HFFc6 (cell line): ENCODE results near the gene ADCY2. TPM values are rescaled to one million over a fixed set of nuclear protein-coding genes. Genes with fewer than 3 reads are reported as not detected.

ENCODE experiments used
- DNase-seq: peaks from one replicate; pipeline ENCODE4 v3.0.0-alpha.2; 2018
- H3K27ac Mint-ChIP-seq: 2 replicates; pipeline ENCODE4 v1.8.0; 2020; ENCODE audit warnings: mild to moderate bottlenecking, mixed read lengths
- H3K27me3 Mint-ChIP-seq: 2 replicates; pipeline ENCODE4 v1.8.0; 2021; ENCODE audit warnings: mild to moderate bottlenecking, moderate library complexity, mixed read lengths; ENCODE audit not compliant: insufficient read depth
- H3K36me3 Mint-ChIP-seq: 2 replicates; pipeline ENCODE4 v1.8.0; 2021; ENCODE audit warnings: low read depth, mixed read lengths
- H3K4me1 Mint-ChIP-seq: 2 replicates; pipeline ENCODE4 v1.8.0; 2020; ENCODE audit warnings: low read depth, mixed read lengths
- H3K4me3 Mint-ChIP-seq: 2 replicates; pipeline ENCODE4 v1.8.0; 2020; ENCODE audit warnings: mild to moderate bottlenecking, moderate library complexity, mixed read lengths
- H3K9me3 Mint-ChIP-seq: 2 replicates; pipeline ENCODE4 v1.8.0; 2020; ENCODE audit warnings: mild to moderate bottlenecking, mixed read lengths
- CTCF ChIP-seq: fragments of 200-600 bp; sonication (generic); IDR thresholded peaks from 2 replicates; pipeline ENCODE4 v1.5.0; 2021; ENCODE audit warnings: antibody characterized with exemption, mild to moderate bottlenecking
- total RNA-seq, 6 experiments: library from RNA; stranded (reverse); fragmentation: NEBNext Ultra II Directional; extraction: Animal tissue kit (Norgen Biotek cat#: 25700); gene quantifications; 2 replicates in 1 of 6; 3 replicates in 5 of 6; pipeline ENCODE4 v1.2.3, GENCODE V29; 2021

The ADCY2 gene
- total RNA-seq, 6 experiments from 2014 or later: not detected

DNA sequence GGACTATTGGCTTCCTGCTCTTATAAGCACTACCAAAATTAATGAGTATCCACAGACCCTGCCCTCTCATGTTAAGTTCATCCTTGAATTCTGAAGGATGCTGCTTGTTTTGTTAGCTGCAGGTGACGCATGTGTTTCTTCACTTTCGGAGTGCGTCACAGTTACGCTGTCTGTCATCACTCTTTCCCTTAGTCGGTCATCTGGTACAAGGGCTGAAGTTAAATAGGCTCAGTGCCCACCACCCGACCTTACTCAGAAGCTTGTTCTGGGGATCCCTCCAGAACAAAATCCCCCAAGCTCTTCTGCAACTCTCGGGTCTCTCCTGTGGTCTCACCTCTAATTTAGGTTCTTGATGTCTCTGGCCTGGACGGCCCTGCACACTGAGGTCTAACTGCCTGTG, 51.0 kb downstream of the ADCY2 start:
- TF ChIP-seq CTCF: no peak
- H3K9me3 Mint-ChIP-seq: peaks cover 40% of the 10 kb centered on the region
- no peaks in the 10 kb centered on the region for H3K4me1 Mint-ChIP-seq
- H3K27me3 Mint-ChIP-seq: no peaks in the 10 kb centered on the region
- DNase-seq: no peak
- peaks cover 11% of the 10 kb centered on the region; the same call in 1 of the 2 replicates for H3K36me3 Mint-ChIP-seq
- no peak overlapping the region for H3K27ac Mint-ChIP-seq
- no peak overlapping the region for H3K4me3 Mint-ChIP-seq

- TF ChIP-seq CTCF: no peak
- no peak for DNase-seq
- Mint-ChIP-seq H3K4me3 (no peak overlapping the region), H3K4me1 (no peaks in the 10 kb centered on the region), H3K9me3 (peaks cover 12% of the 10 kb centered on the region), H3K27ac (no peak overlapping the region), H3K27me3 (no peaks in the 10 kb centered on the region; the same call in 1 of the 2 replicates), H3K36me3 (no peaks in the 10 kb centered on the region)
These were observed 58.0 kb downstream of the ADCY2 start for GRCh38 chr5:7453947-7454346.

DNA sequence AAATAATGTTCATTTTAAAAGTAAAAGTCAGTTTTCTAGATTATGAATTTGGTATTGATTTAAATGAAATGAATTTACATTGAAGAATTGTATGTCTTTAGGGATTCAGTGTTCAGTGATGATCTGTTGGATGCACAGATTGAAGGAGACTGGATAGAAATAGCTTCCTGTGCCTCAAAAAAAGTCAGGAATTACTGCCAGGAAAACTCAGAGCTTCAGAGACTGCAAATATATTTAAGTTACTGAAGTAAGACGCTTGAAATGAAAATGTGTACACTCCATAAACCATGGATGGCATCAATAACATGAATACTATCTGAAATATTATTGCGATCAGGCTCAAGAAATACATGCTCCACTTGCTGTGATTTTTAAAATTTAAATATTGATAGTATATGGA, 60.3 kb downstream of the ADCY2 start:
- TF ChIP-seq CTCF: no peak
- Mint-ChIP-seq H3K9me3 (peaks cover 12% of the 10 kb centered on the region), H3K27me3 (no peaks in the 10 kb centered on the region; the same call in 1 of the 2 replicates), H3K4me3 (no peak overlapping the region), H3K27ac (no peak overlapping the region), H3K36me3 (no peaks in the 10 kb centered on the region), H3K4me1 (no peaks in the 10 kb centered on the region)
- no peak for DNase-seq

GRCh38 chr5:7461371-7461770, 65.4 kb downstream of the ADCY2 start:
- no peaks in the 10 kb centered on the region for H3K4me1 Mint-ChIP-seq
- H3K27ac Mint-ChIP-seq: no peak overlapping the region
- no peaks in the 10 kb centered on the region for H3K36me3 Mint-ChIP-seq
- no peak overlapping the region for H3K4me3 Mint-ChIP-seq
- no peak for DNase-seq
- no peak for TF ChIP-seq CTCF
- peaks cover 21% of the 10 kb centered on the region for H3K9me3 Mint-ChIP-seq
- no peaks in the 10 kb centered on the region; the same call in 1 of the 2 replicates for H3K27me3 Mint-ChIP-seq

- H3K36me3 Mint-ChIP-seq: no peaks in the 10 kb centered on the region
- H3K27me3 Mint-ChIP-seq: no peaks in the 10 kb centered on the region; the same call in 1 of the 2 replicates
- no peak overlapping the region for H3K4me3 Mint-ChIP-seq
- TF ChIP-seq CTCF: no peak
- peaks cover 23% of the 10 kb centered on the region for H3K9me3 Mint-ChIP-seq
- no peak for DNase-seq
- no peak overlapping the region for H3K27ac Mint-ChIP-seq
- H3K4me1 Mint-ChIP-seq: no peaks in the 10 kb centered on the region
These were observed 66.8 kb downstream of the ADCY2 start for GRCh38 chr5:7462758-7463157.

DNA sequence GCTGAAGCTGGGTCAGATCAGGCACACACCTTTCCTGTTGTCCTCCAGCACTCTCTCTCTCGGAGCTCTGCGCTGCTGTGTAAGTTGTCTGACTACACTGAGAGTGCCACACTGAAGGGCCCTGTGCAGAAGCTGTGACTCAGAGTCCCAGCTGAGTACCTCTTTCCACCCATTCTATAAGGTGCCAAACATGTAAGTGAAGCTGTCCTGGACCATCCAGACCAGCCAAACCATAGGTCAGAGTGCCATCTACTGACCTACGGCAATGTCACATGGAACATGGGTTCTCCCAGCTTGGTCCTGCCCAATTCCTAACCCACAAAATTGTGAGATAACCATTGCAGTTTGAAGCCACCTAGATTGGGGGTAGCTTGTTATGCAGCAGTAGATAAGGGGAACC, 68.2 kb downstream of the ADCY2 start:
- DNase-seq: no peak
- Mint-ChIP-seq H3K9me3 (peaks cover 24% of the 10 kb centered on the region), H3K27ac (no peak overlapping the region)

More for the DNA sequence above, 68.2 kb downstream of the ADCY2 start:
- Mint-ChIP-seq H3K36me3 (no peaks in the 10 kb centered on the region), H3K27me3 (no peaks in the 10 kb centered on the region), H3K4me3 (no peak overlapping the region), H3K4me1 (no peaks in the 10 kb centered on the region)
- TF ChIP-seq CTCF: no peak
